ENCODE results near the gene SHC3.

Gene SHC3

GRCh38 chr9:89104821-89105220 is 73.8 kb downstream of the SHC3 start:
- DNase-seq, result no peak

- DNase-seq, result no peak
Measured at GRCh38 chr9:89097219-89097618, 81.4 kb downstream of the SHC3 start.

GRCh38 chr9:89096807-89097206 is 81.8 kb downstream of the SHC3 start:
- DNase-seq, result no peak

GRCh38 chr9:89095761-89096528 is 82.7 kb downstream of the SHC3 start:
- DNase-seq, result no peak

- DNase-seq, result no peak
Measured at GRCh38 chr9:89093201-89093975, 85.2 kb downstream of the SHC3 start.

- DNase-seq, result no peak
Measured at GRCh38 chr9:89089176-89089575, 89.4 kb downstream of the SHC3 start.

GRCh38 chr9:89083626-89084025 is 95.0 kb downstream of the SHC3 start:
- no peak for DNase-seq

GRCh38 chr9:89080193-89080592 is 98.4 kb downstream of the SHC3 start:
- no peak for DNase-seq

- no peak for DNase-seq
Measured at GRCh38 chr9:89079391-89079790, 99.2 kb downstream of the SHC3 start.

GRCh38 chr9:89078860-89079259 is 99.8 kb downstream of the SHC3 start:
- DNase-seq, result no peak

- no peak for DNase-seq
Measured at GRCh38 chr9:89078421-89078820, 100.2 kb downstream of the SHC3 start.

- no peak for DNase-seq
Measured at GRCh38 chr9:89077519-89077918, 101.1 kb downstream of the SHC3 start.

GRCh38 chr9:89073397-89073796 is 105.2 kb downstream of the SHC3 start:
- no peak for DNase-seq

GRCh38 chr9:89071591-89071990 is 107.0 kb downstream of the SHC3 start:
- DNase-seq, result no peak

- DNase-seq, result no peak
Measured at GRCh38 chr9:89066835-89067234, 111.8 kb downstream of the SHC3 start.

GRCh38 chr9:89065921-89066320 is 112.7 kb downstream of the SHC3 start:
- no peak for DNase-seq

GRCh38 chr9:89060790-89061189 is 117.8 kb downstream of the SHC3 start:
- DNase-seq, result no peak

GRCh38 chr9:89059925-89060506 is 118.6 kb downstream of the SHC3 start:
- DNase-seq, result no peak

GRCh38 chr9:89058906-89059305 is 119.7 kb downstream of the SHC3 start:
- DNase-seq, result no peak

GRCh38 chr9:89054865-89055495 is 123.6 kb downstream of the SHC3 start:
- DNase-seq, result no peak

GRCh38 chr9:89053301-89053700 is 125.3 kb downstream of the SHC3 start:
- DNase-seq, result no peak

GRCh38 chr9:89052470-89053097 is 126.0 kb downstream of the SHC3 start:
- no peak for DNase-seq

- DNase-seq, result no peak
Measured at GRCh38 chr9:89051421-89052025, 127.1 kb downstream of the SHC3 start.
